Cardiac fibroblast (primary cell): ENCODE data around the gene UBQLN4.

ENCODE experiments used
- DNase-seq, 2 donors: peaks; one replicate each; pipeline versions ENCODE4 v3.0.0 to v3.0.0-alpha.2; 2010; ENCODE audit warnings: low read depth in 2 of 2
- H3K4me3 ChIP-seq, 2 donors: replicated peaks in 1 of 2; 1 replicate in 1 of 2; 2 replicates in 1 of 2; pipeline ENCODE4 v1.5.1; 2011; ENCODE audit warnings: low read depth in 2 of 2, low read length in 2 of 2, mild to moderate bottlenecking in 2 of 2, moderate library complexity in 1 of 2
- CTCF ChIP-seq: IDR thresholded peaks from one replicate; pipeline ENCODE4 v1.5.1; 2011; ENCODE audit warnings: low read depth, mild to moderate bottlenecking, low read length, inconsistent platforms

Gene UBQLN4

GRCh38 chr1:156019946-156020292, 33.7 kb downstream of the UBQLN4 start:
- peak overlapping the region; percentile 78 to 80 for H3K4me3 ChIP-seq
- TF ChIP-seq CTCF = no peak
- no peak for DNase-seq

GRCh38 chr1:156014829-156015228, 38.8 kb downstream of the UBQLN4 start:
- no peak for TF ChIP-seq CTCF
- no peak for DNase-seq
- H3K4me3 ChIP-seq = no peak overlapping the region

- no peak overlapping the region for H3K4me3 ChIP-seq
- TF ChIP-seq CTCF = no peak
- DNase-seq = no peak
These were observed 41.4 kb downstream of the UBQLN4 start for GRCh38 chr1:156012051-156012817.

- H3K4me3 ChIP-seq = no peak overlapping the region
- DNase-seq = no peak
- TF ChIP-seq CTCF = no peak
These were observed 44.2 kb downstream of the UBQLN4 start for GRCh38 chr1:156009404-156009803.

- no peak overlapping the region for H3K4me3 ChIP-seq
- DNase-seq = no peak
- no peak for TF ChIP-seq CTCF
These were observed 46.8 kb downstream of the UBQLN4 start for GRCh38 chr1:156006666-156007376.

- no peak overlapping the region for H3K4me3 ChIP-seq
- no peak for DNase-seq
- no peak for TF ChIP-seq CTCF
These were observed 48.6 kb downstream of the UBQLN4 start for GRCh38 chr1:156004843-156005584.
